Activated CD4-positive, alpha-beta memory T cell treated with anti-CD3 and anti-CD28 coated beads, Interleukin-2, amount 10 ng/mL, durations not matched to agents 7 days and 5 days (primary cell): Measurements from ENCODE around the gene BCAS3. TPM values are rescaled to one million over a fixed set of nuclear protein-coding genes. Genes with fewer than 3 reads are reported as not detected.

ENCODE experiments used
- CTCF ChIA-PET: fragments of 350-600 bp; sonication (Branson Sonifier 250); formaldehyde crosslinking; loops from one replicate; lab custom pipeline; 2021; ENCODE audit warnings: antibody characterized with exemption, inconsistent platforms; lab: Charles Lee
- POLR2A ChIA-PET: fragments of 350-600 bp; sonication (Branson Sonifier 250); formaldehyde crosslinking; loops from one replicate; lab custom pipeline; 2021; ENCODE audit warnings: antibody characterized with exemption; lab: Charles Lee
- DNase-seq: peaks from one replicate; pipeline ENCODE4 v3.0.0-alpha.2; 2020
- H3K27ac Mint-ChIP-seq: one replicate; pipeline ENCODE4 v1.8.0; 2021; ENCODE audit warnings: mild to moderate bottlenecking, mixed read lengths
- H3K27me3 Mint-ChIP-seq: one replicate; pipeline ENCODE4 v1.8.0; 2021; ENCODE audit warnings: mixed read lengths
- H3K36me3 Mint-ChIP-seq: one replicate; pipeline ENCODE4 v1.8.0; 2021; ENCODE audit warnings: low read depth, mixed read lengths
- H3K4me1 Mint-ChIP-seq: one replicate; pipeline ENCODE4 v1.8.0; 2021; ENCODE audit warnings: mixed read lengths
- H3K4me3 Mint-ChIP-seq: one replicate; pipeline ENCODE4 v1.8.0; 2021; ENCODE audit warnings: mild to moderate bottlenecking, mixed read lengths
- H3K9me3 Mint-ChIP-seq: one replicate; pipeline ENCODE4 v1.8.0; 2021; ENCODE audit warnings: mixed read lengths
- total RNA-seq, 2 experiments: library from RNA; stranded (reverse); gene quantifications; one replicate each; pipeline ENCODE4 v1.2.3, GENCODE V29; 2021

Gene BCAS3
- total RNA-seq, 2 experiments from 2014 or later: 16.2 to 19.8 TPM

GRCh38 chr17:61167075-61167474 lies 489.4 kb downstream of the BCAS3 start:
- H3K4me1 Mint-ChIP-seq: peaks cover 16% of the 10 kb centered on the region
- no peak overlapping the region for H3K4me3 Mint-ChIP-seq
- peaks cover 2% of the 10 kb centered on the region for H3K9me3 Mint-ChIP-seq
- CTCF ChIA-PET: no interaction called here
- H3K27ac Mint-ChIP-seq: no peak overlapping the region
- no peaks in the 10 kb centered on the region for H3K27me3 Mint-ChIP-seq
- H3K36me3 Mint-ChIP-seq: peaks cover 5% of the 10 kb centered on the region
- POLR2A ChIA-PET: no interaction called here
- DNase-seq: no peak

DNA sequence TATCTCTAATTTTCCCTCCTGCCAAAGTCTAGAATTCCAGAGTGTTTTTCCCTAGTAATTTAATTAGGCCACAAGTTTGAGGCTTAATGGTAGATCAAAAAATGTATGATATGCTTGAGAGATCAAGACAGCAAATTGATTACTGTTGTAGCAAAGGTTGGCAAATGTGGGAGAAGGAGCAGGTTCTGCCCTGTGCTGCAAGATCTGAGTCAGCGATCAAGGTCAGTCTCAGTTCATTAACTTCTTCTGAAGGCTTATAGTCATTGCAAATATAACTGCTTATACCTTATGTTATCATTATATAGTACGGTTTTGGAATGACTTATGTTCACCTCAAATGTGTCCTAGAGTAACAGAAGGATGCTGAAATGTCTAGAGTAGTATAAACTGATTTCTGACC lies 490.9 kb downstream of the BCAS3 start:
- no peak overlapping the region for H3K27ac Mint-ChIP-seq
- ChIA-PET POLR2A (no interaction called here), CTCF (no interaction called here)
- peaks cover 16% of the 10 kb centered on the region for H3K4me1 Mint-ChIP-seq
- DNase-seq: no peak
- H3K27me3 Mint-ChIP-seq: no peaks in the 10 kb centered on the region
- H3K9me3 Mint-ChIP-seq: peaks cover 2% of the 10 kb centered on the region
- peaks cover 5% of the 10 kb centered on the region for H3K36me3 Mint-ChIP-seq
- H3K4me3 Mint-ChIP-seq: no peak overlapping the region

GRCh38 chr17:61174310-61174709 lies 496.7 kb downstream of the BCAS3 start:
- H3K36me3 Mint-ChIP-seq: peaks cover 5% of the 10 kb centered on the region
- CTCF ChIA-PET: no interaction called here

GRCh38 chr17:61175298-61176142 lies 497.9 kb downstream of the BCAS3 start:
- peaks cover 16% of the 10 kb centered on the region for H3K4me1 Mint-ChIP-seq
- H3K4me3 Mint-ChIP-seq: no peak overlapping the region
- CTCF ChIA-PET: interaction anchor here (0.9 kb wide), 1 partner anchor 14 kb away, joined by 3 read pairs; no protein-coding TSS in a partner anchor
- no peak overlapping the region for H3K27ac Mint-ChIP-seq
- no peaks in the 10 kb centered on the region for H3K27me3 Mint-ChIP-seq
- no peaks in the 10 kb centered on the region for H3K9me3 Mint-ChIP-seq
- POLR2A ChIA-PET: no interaction called here
- H3K36me3 Mint-ChIP-seq: peaks cover 3% of the 10 kb centered on the region
- no peak for DNase-seq

More at GRCh38 chr17:61174310-61174709, 496.7 kb downstream of the BCAS3 start:
- POLR2A ChIA-PET: no interaction called here
- Mint-ChIP-seq H3K4me3 (no peak overlapping the region), H3K27me3 (no peaks in the 10 kb centered on the region), H3K27ac (no peak overlapping the region), H3K4me1 (peaks cover 16% of the 10 kb centered on the region), H3K9me3 (no peaks in the 10 kb centered on the region)
- DNase-seq: no peak

- Mint-ChIP-seq H3K27me3 (no peaks in the 10 kb centered on the region), H3K36me3 (no peaks in the 10 kb centered on the region), H3K4me3 (no peak overlapping the region), H3K9me3 (no peaks in the 10 kb centered on the region), H3K27ac (no peak overlapping the region), H3K4me1 (peaks cover 16% of the 10 kb centered on the region)
- no peak for DNase-seq
- ChIA-PET POLR2A (no interaction called here), CTCF (no interaction called here)
Measured at GRCh38 chr17:61177351-61177750, 499.7 kb downstream of the BCAS3 start.

GRCh38 chr17:61178284-61178683 lies 500.6 kb downstream of the BCAS3 start:
- H3K4me3 Mint-ChIP-seq: no peak overlapping the region

DNA sequence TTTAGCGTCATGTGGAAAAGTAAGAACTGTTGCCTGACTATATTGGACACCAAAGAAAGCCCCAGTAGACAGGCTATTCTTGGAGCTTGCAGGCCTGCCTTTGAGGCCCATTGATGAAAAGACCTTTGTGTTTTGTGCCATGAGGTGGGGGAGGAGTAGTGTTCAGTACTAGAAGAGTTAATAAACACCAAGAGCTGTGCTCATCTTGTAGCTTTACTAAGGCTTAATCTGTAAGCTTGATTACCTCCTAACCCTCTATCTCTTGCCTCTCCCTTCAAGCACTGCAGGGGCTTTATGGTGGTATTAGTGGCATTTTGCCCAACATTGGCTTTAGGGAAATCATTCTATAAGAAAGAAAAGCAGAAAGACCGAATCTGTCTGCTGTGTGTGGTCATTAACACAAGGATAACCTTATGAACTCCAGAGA lies 501.7 kb downstream of the BCAS3 start:
- no peaks in the 10 kb centered on the region for H3K27me3 Mint-ChIP-seq
- DNase-seq: no peak
- CTCF ChIA-PET: no interaction called here
- POLR2A ChIA-PET: no interaction called here
- H3K9me3 Mint-ChIP-seq: no peaks in the 10 kb centered on the region
- H3K27ac Mint-ChIP-seq: no peak overlapping the region
- H3K4me3 Mint-ChIP-seq: no peak overlapping the region
- no peaks in the 10 kb centered on the region for H3K36me3 Mint-ChIP-seq
- peaks cover 12% of the 10 kb centered on the region for H3K4me1 Mint-ChIP-seq

More at GRCh38 chr17:61178284-61178683, 500.6 kb downstream of the BCAS3 start:
- no peaks in the 10 kb centered on the region for H3K36me3 Mint-ChIP-seq
- CTCF ChIA-PET: no interaction called here
- H3K4me1 Mint-ChIP-seq: peaks cover 16% of the 10 kb centered on the region
- H3K27ac Mint-ChIP-seq: no peak overlapping the region
- no peaks in the 10 kb centered on the region for H3K9me3 Mint-ChIP-seq
- POLR2A ChIA-PET: no interaction called here
- no peak for DNase-seq
- no peaks in the 10 kb centered on the region for H3K27me3 Mint-ChIP-seq

DNA sequence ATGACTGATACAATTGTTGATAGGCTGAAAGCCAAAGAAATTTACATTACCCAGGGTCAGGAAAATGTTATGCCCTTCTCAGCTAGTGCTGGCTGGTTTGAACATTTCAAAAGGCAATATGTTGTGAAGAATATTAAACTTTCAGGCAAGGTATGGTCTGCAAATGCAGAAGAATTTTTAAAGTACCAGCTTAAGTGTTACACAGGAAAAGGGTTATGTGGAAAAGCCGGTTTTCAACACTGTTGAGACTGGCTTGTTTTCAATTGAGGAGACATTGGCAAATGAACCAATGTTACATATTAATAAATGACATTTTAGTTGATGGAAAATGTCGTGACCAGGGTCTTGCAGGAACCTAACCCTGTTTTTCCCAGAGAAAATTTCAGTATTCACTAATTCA lies 506.1 kb downstream of the BCAS3 start:
- CTCF ChIA-PET: no interaction called here

GRCh38 chr17:61185385-61185784 lies 507.7 kb downstream of the BCAS3 start:
- Mint-ChIP-seq H3K36me3 (no peaks in the 10 kb centered on the region), H3K9me3 (peaks cover 7% of the 10 kb centered on the region), H3K27ac (no peak overlapping the region), H3K27me3 (peaks cover 1% of the 10 kb centered on the region), H3K4me3 (no peak overlapping the region), H3K4me1 (peaks cover 8% of the 10 kb centered on the region)
- ChIA-PET CTCF (no interaction called here), POLR2A (no interaction called here)
- no peak for DNase-seq

More for the DNA sequence above, 506.1 kb downstream of the BCAS3 start:
- Mint-ChIP-seq H3K27me3 (peaks cover 1% of the 10 kb centered on the region), H3K9me3 (no peaks in the 10 kb centered on the region), H3K27ac (no peak overlapping the region), H3K4me3 (no peak overlapping the region), H3K36me3 (no peaks in the 10 kb centered on the region), H3K4me1 (no peaks in the 10 kb centered on the region)
- DNase-seq: no peak
- POLR2A ChIA-PET: interaction anchor here (0.6 kb wide), 1 partner anchor 260 kb away, joined by 3 read pairs; no protein-coding TSS in a partner anchor

DNA sequence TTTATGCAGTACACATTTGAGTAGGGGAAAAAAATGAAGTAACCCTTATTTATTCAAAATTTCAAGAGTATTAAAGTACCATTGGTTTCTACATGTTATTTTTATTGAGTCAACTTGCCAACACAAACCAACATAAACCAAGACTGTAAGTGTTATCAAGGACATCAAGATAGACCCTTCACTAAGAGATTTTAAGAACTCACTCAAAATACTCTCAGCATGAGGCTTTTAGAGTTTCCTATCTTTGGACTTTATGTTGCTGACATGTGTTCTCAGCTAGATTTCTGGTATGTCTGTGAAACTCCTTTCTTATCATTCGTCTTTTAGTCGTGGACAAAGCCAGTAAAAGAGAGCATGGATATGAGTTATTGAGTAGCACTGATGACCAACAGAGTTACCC lies 509.4 kb downstream of the BCAS3 start:
- ChIA-PET POLR2A (no interaction called here), CTCF (interaction anchor here (0.6 kb wide), 1 partner anchor 128 kb away, joined by 4 read pairs; no protein-coding TSS in a partner anchor)
- H3K27me3 Mint-ChIP-seq: peaks cover 1% of the 10 kb centered on the region
- no peak for DNase-seq
- no peaks in the 10 kb centered on the region for H3K36me3 Mint-ChIP-seq
- no peak overlapping the region for H3K4me3 Mint-ChIP-seq
- peaks cover 8% of the 10 kb centered on the region for H3K4me1 Mint-ChIP-seq
- H3K9me3 Mint-ChIP-seq: peaks cover 7% of the 10 kb centered on the region
- H3K27ac Mint-ChIP-seq: no peak overlapping the region

DNA sequence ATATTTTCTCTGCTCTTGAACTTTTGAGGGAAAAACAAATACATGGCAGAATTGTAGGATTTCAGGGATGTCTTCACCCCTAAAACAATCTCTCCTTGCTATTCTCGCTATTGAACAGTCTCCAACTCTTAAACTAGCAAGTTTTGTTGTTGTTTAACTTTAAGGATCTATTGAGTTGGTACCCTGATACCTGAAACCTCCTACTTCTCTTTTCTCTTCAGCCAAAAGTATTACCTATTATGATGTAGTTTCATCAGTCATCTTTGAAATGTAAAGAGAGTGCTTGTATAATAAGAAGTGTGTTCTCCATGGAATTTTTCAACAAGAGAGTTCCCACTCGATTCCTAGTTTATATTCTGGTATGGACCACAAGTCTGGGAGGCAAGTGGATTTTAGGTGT lies 510.4 kb downstream of the BCAS3 start:
- H3K27me3 Mint-ChIP-seq: peaks cover 1% of the 10 kb centered on the region
- no peak overlapping the region for H3K4me3 Mint-ChIP-seq
- DNase-seq: no peak
- POLR2A ChIA-PET: no interaction called here
- no peaks in the 10 kb centered on the region for H3K36me3 Mint-ChIP-seq
- H3K4me1 Mint-ChIP-seq: peaks cover 8% of the 10 kb centered on the region
- H3K9me3 Mint-ChIP-seq: peaks cover 9% of the 10 kb centered on the region
- no peak overlapping the region for H3K27ac Mint-ChIP-seq
- CTCF ChIA-PET: no interaction called here

DNA sequence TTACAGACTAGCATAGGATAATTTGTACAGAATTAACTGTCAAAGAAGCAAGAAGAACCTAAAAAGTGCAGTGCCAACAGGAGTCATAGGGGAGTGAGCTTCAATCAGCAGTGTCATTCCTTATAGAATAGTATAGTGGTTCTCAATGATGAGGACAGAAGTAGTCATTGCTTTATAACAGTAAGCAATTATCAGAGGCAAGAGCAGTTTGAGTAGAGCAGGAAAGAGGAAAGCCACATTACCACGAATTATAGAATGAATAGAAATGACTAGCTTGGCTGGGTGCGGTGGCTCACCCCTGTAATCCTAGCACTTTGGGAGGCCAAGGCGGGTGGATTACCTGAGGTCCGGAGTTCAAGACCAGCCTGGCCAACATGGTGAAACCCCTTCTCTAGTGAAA lies 512.3 kb downstream of the BCAS3 start:
- Mint-ChIP-seq H3K9me3 (peaks cover 9% of the 10 kb centered on the region), H3K4me3 (no peak overlapping the region), H3K27me3 (peaks cover 1% of the 10 kb centered on the region), H3K36me3 (no peaks in the 10 kb centered on the region), H3K4me1 (peaks cover 8% of the 10 kb centered on the region), H3K27ac (no peak overlapping the region)
- CTCF ChIA-PET: no interaction called here
- no peak for DNase-seq
- POLR2A ChIA-PET: interaction anchor here (1.7 kb wide), 1 partner anchor 32 kb away, joined by 4 read pairs; no protein-coding TSS in a partner anchor

- DNase-seq: no peak
- H3K27me3 Mint-ChIP-seq: no peaks in the 10 kb centered on the region
- H3K36me3 Mint-ChIP-seq: no peaks in the 10 kb centered on the region
- H3K4me3 Mint-ChIP-seq: no peak overlapping the region
- no peak overlapping the region for H3K27ac Mint-ChIP-seq
- CTCF ChIA-PET: no interaction called here
- H3K4me1 Mint-ChIP-seq: no peaks in the 10 kb centered on the region
- POLR2A ChIA-PET: no interaction called here
- H3K9me3 Mint-ChIP-seq: peaks cover 3% of the 10 kb centered on the region
Measured at GRCh38 chr17:61196302-61196704, 518.7 kb downstream of the BCAS3 start.
